ENCODE data around the gene ERI3. TPM values are rescaled to one million over a fixed set of nuclear protein-coding genes. Genes with fewer than 3 reads are reported as not detected.
A peak's percentile ranks its signal among the peaks of the same experiment; 100 is the strongest.

ERI3 gene
- total RNA-seq, 1 donor from 2014 or later = 31.0 TPM

GRCh38 chr1:44219301-44219626 lies 135.8 kb downstream of the ERI3 start:
- no peak overlapping the region for H3K9ac ChIP-seq
- H3K4me1 Mint-ChIP-seq = no peaks in the 10 kb centered on the region
- H3K9me3 ChIP-seq (ENCODE audit: low read depth) = no peaks in the 10 kb centered on the region
- DNase-seq (ENCODE audit: low spot score) = no peak
- no peak overlapping the region for H3K27ac ChIP-seq
- H2AFZ ChIP-seq (replicated peaks) = no peak overlapping the region
- H3K4me1 ChIP-seq = no peaks in the 10 kb centered on the region
- TF ChIP-seq EZH2phosphoT487 (IDR thresholded peaks at IDR 0.05) = no peak
- TF ChIP-seq EZH2 (IDR thresholded peaks at IDR 0.05) = no peak
- TF ChIP-seq CTCF (IDR thresholded peaks at IDR 0.05) = no peak
- no peaks in the 10 kb centered on the region for H3K9me3 Mint-ChIP-seq
- H3K4me3 ChIP-seq = no peak overlapping the region
- H3K36me3 Mint-ChIP-seq = peaks cover 20% of the 10 kb centered on the region
- H3K4me3 Mint-ChIP-seq = no peak overlapping the region
- no peak overlapping the region for H3K4me2 ChIP-seq
- H3K27me3 Mint-ChIP-seq (ENCODE audit: insufficient read depth, low read depth) = no peaks in the 10 kb centered on the region
- H3K36me3 ChIP-seq = no peaks in the 10 kb centered on the region
- no peaks in the 10 kb centered on the region for H3K27me3 ChIP-seq
- H3K27ac Mint-ChIP-seq = no peak overlapping the region
- no peaks in the 10 kb centered on the region for H4K20me1 ChIP-seq (ENCODE audit: low read depth)
- peaks cover 14% of the 10 kb centered on the region for H3F3A ChIP-seq (ENCODE audit: low read depth)
- no peaks in the 10 kb centered on the region for H3K79me2 ChIP-seq (ENCODE audit: low read depth)

- TF ChIP-seq EZH2 (IDR thresholded peaks at IDR 0.05) (no peak), CTCF (IDR thresholded peaks at IDR 0.05) (no peak), EZH2phosphoT487 (IDR thresholded peaks at IDR 0.05) (no peak)
- H3K9ac ChIP-seq = no peak overlapping the region
- H3K4me1 ChIP-seq = no peaks in the 10 kb centered on the region
- H3K36me3 ChIP-seq = no peaks in the 10 kb centered on the region
- Mint-ChIP-seq H3K27ac (no peak overlapping the region), H3K36me3 (peaks cover 17% of the 10 kb centered on the region), H3K9me3 (no peaks in the 10 kb centered on the region), H3K27me3 (ENCODE audit: insufficient read depth, low read depth) (no peaks in the 10 kb centered on the region), H3K4me1 (peaks cover 4% of the 10 kb centered on the region), H3K4me3 (no peak overlapping the region)
- H4K20me1 ChIP-seq (ENCODE audit: low read depth) = peaks cover 5% of the 10 kb centered on the region
- H3K9me3 ChIP-seq (ENCODE audit: low read depth) = no peaks in the 10 kb centered on the region
- no peak overlapping the region for H3K4me2 ChIP-seq
- DNase-seq (ENCODE audit: low spot score) = no peak
- H2AFZ ChIP-seq (replicated peaks) = no peak overlapping the region
- no peak overlapping the region for H3K4me3 ChIP-seq
- H3K27ac ChIP-seq = no peak overlapping the region
- H3F3A ChIP-seq (ENCODE audit: low read depth) = peaks cover 14% of the 10 kb centered on the region
- H3K27me3 ChIP-seq = no peaks in the 10 kb centered on the region
- peaks cover 3% of the 10 kb centered on the region for H3K79me2 ChIP-seq (ENCODE audit: low read depth)
These were observed 136.4 kb downstream of the ERI3 start for GRCh38 chr1:44218503-44219300.

- Mint-ChIP-seq H3K27me3 (ENCODE audit: insufficient read depth, low read depth) (peaks cover 2% of the 10 kb centered on the region), H3K4me1 (peaks cover 10% of the 10 kb centered on the region), H3K4me3 (no peak overlapping the region), H3K27ac (no peak overlapping the region), H3K36me3 (peaks cover 16% of the 10 kb centered on the region), H3K9me3 (no peaks in the 10 kb centered on the region)
- Histone ChIP-seq H3K4me2 (no peak overlapping the region), H3K4me3 (no peak overlapping the region), H3K9me3 (ENCODE audit: low read depth) (no peaks in the 10 kb centered on the region), H3K27ac (no peak overlapping the region), H3F3A (ENCODE audit: low read depth) (peaks cover 14% of the 10 kb centered on the region), H2AFZ (replicated peaks) (no peak overlapping the region), H4K20me1 (ENCODE audit: low read depth) (peaks cover 7% of the 10 kb centered on the region), H3K27me3 (no peaks in the 10 kb centered on the region), H3K79me2 (ENCODE audit: low read depth) (peaks cover 5% of the 10 kb centered on the region), H3K36me3 (no peaks in the 10 kb centered on the region), H3K4me1 (peaks cover 2% of the 10 kb centered on the region), H3K9ac (no peak overlapping the region)
- DNase-seq (ENCODE audit: low spot score) = peak; percentile 81
- TF ChIP-seq EZH2phosphoT487 (IDR thresholded peaks at IDR 0.05) (no peak), CTCF (IDR thresholded peaks at IDR 0.05) (peak; percentile 84)
These were observed 137.1 kb downstream of the ERI3 start for GRCh38 chr1:44217809-44218410.
